ENCODE results near the gene ALK.

The ALK gene

DNA sequence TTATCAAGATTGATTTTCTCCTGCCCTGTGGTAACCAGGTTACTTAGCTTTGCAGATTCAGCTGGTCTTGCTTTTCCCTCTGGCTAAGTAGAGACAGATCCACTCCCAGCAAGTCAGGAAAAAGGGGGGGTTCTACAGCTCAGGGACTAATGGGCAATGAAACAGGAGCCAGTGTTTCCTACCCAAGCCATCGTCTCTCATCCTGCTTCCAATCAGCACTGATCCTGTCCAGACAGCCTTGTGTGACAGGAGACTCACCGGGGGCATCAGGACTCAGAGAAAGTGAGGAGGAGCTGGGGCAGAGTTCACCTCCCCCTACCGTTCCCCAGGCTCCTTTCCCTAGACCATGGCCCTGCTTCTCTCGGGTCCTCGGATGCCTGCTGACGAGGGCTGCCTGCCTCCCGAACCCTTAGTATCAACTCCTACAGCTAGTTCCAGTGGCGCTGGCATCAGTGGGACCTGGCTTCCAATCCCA, 307.6 kb downstream of the ALK start:
- TF ChIP-seq SIN3A (IDR thresholded peaks at IDR 0.05; ENCODE audit: borderline replicate concordance, insufficient read depth, low read length) (no peak), POLR2AphosphoS5 (IDR thresholded peaks at IDR 0.05; ENCODE audit: low read depth, low read length) (no peak), TAF1 (IDR thresholded peaks at IDR 0.05; ENCODE audit: borderline replicate concordance, insufficient read depth, low read length) (no peak), FOXP2 (optimal IDR thresholded peaks at IDR 0.05; ENCODE audit: borderline replicate concordance, extremely low read depth, extremely low read length, insufficient read depth) (no peak)
- TF ChIP-seq, protein P1, sequence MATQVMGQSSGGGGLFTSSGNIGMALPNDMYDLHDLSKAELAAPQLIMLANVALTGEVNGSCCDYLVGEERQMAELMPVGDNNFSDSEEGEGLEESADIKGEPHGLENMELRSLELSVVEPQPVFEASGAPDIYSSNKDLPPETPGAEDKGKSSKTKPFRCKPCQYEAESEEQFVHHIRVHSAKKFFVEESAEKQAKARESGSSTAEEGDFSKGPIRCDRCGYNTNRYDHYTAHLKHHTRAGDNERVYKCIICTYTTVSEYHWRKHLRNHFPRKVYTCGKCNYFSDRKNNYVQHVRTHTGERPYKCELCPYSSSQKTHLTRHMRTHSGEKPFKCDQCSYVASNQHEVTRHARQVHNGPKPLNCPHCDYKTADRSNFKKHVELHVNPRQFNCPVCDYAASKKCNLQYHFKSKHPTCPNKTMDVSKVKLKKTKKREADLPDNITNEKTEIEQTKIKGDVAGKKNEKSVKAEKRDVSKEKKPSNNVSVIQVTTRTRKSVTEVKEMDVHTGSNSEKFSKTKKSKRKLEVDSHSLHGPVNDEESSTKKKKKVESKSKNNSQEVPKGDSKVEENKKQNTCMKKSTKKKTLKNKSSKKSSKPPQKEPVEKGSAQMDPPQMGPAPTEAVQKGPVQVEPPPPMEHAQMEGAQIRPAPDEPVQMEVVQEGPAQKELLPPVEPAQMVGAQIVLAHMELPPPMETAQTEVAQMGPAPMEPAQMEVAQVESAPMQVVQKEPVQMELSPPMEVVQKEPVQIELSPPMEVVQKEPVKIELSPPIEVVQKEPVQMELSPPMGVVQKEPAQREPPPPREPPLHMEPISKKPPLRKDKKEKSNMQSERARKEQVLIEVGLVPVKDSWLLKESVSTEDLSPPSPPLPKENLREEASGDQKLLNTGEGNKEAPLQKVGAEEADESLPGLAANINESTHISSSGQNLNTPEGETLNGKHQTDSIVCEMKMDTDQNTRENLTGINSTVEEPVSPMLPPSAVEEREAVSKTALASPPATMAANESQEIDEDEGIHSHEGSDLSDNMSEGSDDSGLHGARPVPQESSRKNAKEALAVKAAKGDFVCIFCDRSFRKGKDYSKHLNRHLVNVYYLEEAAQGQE (IDR thresholded peaks at IDR 0.05; ENCODE audit: insufficient read depth in 1 of 2, low read depth in 2 of 2, low read length in 2 of 2): no peak

DNA sequence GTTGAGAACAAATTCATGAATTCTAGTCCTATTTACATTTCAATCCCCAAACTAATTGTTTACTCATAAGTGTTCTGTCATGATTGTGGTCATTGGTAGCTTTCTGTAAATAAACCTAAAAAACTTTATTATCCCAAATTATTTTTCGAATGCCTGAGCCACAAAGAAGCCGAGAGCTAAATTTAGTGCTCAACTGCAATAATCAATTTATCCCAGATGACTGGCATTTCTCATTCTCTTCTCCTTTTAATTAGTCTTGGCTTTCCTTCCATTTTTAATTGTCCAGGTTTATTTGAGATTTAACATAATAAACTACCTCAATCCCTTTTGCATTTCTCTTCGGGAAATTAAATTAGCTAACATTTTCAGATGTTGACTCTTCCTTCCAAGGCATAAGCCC, 308.3 kb downstream of the ALK start:
- TF ChIP-seq POLR2AphosphoS5 (IDR thresholded peaks at IDR 0.05; ENCODE audit: low read depth, low read length): no peak
- TF ChIP-seq FOXP2 (optimal IDR thresholded peaks at IDR 0.05; ENCODE audit: borderline replicate concordance, extremely low read depth, extremely low read length, insufficient read depth): no peak
- no peak for TF ChIP-seq SIN3A (IDR thresholded peaks at IDR 0.05; ENCODE audit: borderline replicate concordance, insufficient read depth, low read length)
- TF ChIP-seq, protein P1 (IDR thresholded peaks at IDR 0.05; ENCODE audit: insufficient read depth in 1 of 2, low read depth in 2 of 2, low read length in 2 of 2): no peak
- no peak for TF ChIP-seq TAF1 (IDR thresholded peaks at IDR 0.05; ENCODE audit: borderline replicate concordance, insufficient read depth, low read length)

DNA sequence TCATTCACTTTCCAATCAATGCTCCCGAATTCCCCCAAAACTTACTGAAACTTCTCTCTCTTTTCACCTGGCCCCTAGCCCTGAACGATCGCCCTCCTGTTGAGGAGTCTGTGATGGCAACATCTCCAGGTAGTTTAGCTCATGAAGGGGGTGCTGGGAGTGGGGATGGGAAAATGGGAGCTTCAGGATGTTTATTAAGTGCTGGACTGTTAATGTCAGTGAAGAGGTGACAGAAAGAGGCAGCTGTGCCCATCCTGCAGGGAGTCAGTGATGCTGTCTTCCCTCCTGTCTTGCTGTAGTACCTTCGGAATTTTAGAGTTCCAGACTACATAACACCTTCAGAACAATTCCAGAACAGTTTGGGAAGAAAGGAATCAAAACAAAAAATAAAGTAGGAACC, 308.8 kb downstream of the ALK start:
- TF ChIP-seq SIN3A (IDR thresholded peaks at IDR 0.05; ENCODE audit: borderline replicate concordance, insufficient read depth, low read length) (no peak), POLR2AphosphoS5 (IDR thresholded peaks at IDR 0.05; ENCODE audit: low read depth, low read length) (no peak), TAF1 (IDR thresholded peaks at IDR 0.05; ENCODE audit: borderline replicate concordance, insufficient read depth, low read length) (no peak)
- TF ChIP-seq, protein P1 (IDR thresholded peaks at IDR 0.05; ENCODE audit: insufficient read depth in 1 of 2, low read depth in 2 of 2, low read length in 2 of 2): no peak

DNA sequence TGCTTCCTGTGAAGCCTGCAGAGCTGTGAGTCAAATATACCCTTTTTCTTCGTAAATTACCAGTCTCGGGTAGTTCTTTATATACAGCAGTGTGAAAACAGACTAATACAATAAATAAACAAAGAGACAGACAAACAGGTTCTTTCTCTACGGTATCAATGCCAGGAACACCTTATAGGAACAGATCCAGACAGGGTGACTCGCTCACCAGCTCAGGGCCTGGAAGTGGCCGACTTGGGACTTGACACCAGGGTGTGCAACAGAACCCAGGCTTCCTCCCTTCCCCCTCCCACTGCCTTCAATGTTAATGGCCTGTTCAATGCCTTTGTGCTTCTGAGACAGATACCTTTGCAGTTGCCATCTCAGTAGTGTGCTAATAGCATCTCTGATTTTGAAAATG, 309.5 kb downstream of the ALK start:
- no peak for TF ChIP-seq POLR2AphosphoS5 (IDR thresholded peaks at IDR 0.05; ENCODE audit: low read depth, low read length)
- no peak for TF ChIP-seq SIN3A (IDR thresholded peaks at IDR 0.05; ENCODE audit: borderline replicate concordance, insufficient read depth, low read length)
- TF ChIP-seq TAF1 (IDR thresholded peaks at IDR 0.05; ENCODE audit: borderline replicate concordance, insufficient read depth, low read length): no peak
- TF ChIP-seq, protein P1 (IDR thresholded peaks at IDR 0.05; ENCODE audit: insufficient read depth in 1 of 2, low read depth in 2 of 2, low read length in 2 of 2): no peak
- no peak for TF ChIP-seq FOXP2 (optimal IDR thresholded peaks at IDR 0.05; ENCODE audit: borderline replicate concordance, extremely low read depth, extremely low read length, insufficient read depth)

DNA sequence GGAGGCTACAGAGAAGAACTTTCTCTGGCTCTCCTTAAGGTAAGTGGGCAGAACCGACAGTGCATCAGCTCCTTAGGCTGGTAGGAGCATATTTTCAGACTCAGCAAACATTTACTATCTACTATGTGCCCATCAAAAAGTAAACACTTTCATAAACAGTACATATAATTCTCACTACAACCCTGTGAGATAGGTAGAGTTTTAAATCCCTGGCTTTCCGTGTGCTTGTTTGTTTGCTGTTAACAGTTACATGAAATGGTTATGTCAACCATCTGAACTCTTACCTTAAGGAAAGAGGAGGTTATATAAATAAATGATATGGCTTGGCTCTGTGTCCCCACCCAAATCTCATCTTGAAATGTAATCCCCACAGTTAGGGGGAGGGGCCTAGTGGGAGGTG, 310.1 kb downstream of the ALK start:
- TF ChIP-seq FOXP2 (optimal IDR thresholded peaks at IDR 0.05; ENCODE audit: borderline replicate concordance, extremely low read depth, extremely low read length, insufficient read depth) (no peak), SIN3A (IDR thresholded peaks at IDR 0.05; ENCODE audit: borderline replicate concordance, insufficient read depth, low read length) (no peak)
- TF ChIP-seq, protein P1 (IDR thresholded peaks at IDR 0.05; ENCODE audit: insufficient read depth in 1 of 2, low read depth in 2 of 2, low read length in 2 of 2): no peak
